HG03439 (cell line): ENCODE measurements around the gene C20orf202.

Source experiments
- ATAC-seq: cut with Tn5 transposase; IDR thresholded peaks from one replicate; pipeline ENCODE4 v1.9.1; 2021; ENCODE audit warnings: mild to moderate bottlenecking, moderate library complexity; ENCODE audit not compliant: unreplicated experiment

The C20orf202 gene

GRCh38 chr20:1202762-1203504 lies at the start of gene C20orf202:
Gene C20orf202 (plus strand): TSS chr20:1203454. CDS start chr20:1203586, 132 bp downstream.
- no peak for ATAC-seq

DNA sequence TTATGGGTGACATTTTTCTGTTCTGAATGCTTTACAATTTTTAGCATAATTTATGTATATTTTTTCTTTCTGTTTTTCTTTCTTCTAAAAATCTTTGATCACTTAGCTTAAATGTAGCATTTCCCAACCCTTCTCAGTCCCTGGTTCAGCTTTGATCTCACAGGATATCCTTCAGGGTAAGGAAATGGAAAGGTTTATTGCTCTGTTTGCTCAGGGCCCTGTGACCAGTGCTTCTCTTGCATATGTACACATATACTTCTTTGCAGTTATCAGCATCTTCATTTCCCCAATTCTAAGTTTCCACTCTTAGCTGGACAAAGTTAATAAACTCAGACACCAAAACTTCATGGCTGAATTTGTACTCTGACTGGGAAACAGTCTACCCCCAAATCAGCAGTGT lies 49.0 kb upstream of the C20orf202 start:
- no peak for ATAC-seq

- no peak for ATAC-seq
Measured at GRCh38 chr20:1154691-1155090, 48.6 kb upstream of the C20orf202 start.

DNA sequence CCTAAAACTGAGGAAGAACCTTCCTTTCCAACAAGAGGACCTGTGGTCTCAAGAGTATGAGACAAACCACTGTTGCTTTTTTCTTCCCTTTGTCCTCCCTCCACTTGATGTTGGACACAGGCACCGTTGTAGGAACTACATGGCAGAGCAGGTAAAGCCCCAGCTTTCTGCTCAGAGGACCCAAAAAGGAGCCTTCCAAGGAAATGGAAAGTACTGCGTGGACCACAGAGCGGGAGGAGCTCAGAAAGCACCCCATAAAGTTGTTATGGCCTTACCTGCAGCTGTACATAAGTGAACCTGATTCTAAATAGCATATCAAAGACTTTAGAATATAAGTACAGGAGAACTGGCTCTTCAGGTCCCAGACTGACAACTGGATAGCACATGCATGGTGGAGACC lies 47.9 kb upstream of the C20orf202 start:
- ATAC-seq, result no peak

- ATAC-seq, result no peak
Measured at GRCh38 chr20:1160496-1160895, 42.8 kb upstream of the C20orf202 start.

DNA sequence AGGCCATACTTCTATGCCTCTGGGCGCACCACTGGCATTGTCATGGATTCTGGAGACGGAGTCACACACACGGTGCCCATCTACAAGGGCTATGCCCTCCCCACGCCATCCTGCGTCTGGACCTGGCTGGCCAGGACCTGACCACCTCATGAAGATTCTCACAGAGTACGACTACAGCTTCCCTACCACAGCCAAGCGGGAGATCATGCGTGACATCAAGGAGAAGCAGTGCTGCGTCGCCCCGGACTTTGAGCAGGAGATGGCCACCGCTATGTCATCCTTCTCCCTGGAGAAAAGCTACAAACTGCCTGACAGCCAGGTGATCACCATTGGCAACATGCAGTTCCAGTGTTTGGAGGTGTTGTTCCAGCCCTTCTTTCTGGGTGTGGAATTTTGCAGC lies 42.3 kb upstream of the C20orf202 start:
- ATAC-seq, result no peak

- no peak for ATAC-seq
Measured at GRCh38 chr20:1163105-1163504, 40.1 kb upstream of the C20orf202 start.

DNA sequence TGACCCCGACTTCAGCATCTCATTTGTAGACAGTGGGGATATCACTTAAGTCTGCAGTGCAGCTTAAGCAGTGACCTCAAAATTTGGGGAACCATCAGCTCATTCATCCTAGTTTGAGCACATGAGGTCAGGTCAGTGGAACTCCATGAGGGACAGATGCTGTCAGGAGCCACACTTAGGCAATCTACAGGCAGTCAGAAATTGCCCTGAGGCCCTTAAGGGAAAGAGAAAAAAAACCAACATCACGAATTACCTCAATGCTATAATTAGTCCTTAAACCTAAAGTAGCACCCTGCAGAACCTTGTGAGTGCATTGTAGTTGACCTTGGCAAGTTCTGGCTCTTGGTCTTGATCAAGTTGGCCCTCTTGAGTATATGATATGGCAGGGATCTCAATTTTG lies 39.6 kb upstream of the C20orf202 start:
- no peak for ATAC-seq

- no peak for ATAC-seq
Measured at GRCh38 chr20:1164871-1165270, 38.4 kb upstream of the C20orf202 start.

DNA sequence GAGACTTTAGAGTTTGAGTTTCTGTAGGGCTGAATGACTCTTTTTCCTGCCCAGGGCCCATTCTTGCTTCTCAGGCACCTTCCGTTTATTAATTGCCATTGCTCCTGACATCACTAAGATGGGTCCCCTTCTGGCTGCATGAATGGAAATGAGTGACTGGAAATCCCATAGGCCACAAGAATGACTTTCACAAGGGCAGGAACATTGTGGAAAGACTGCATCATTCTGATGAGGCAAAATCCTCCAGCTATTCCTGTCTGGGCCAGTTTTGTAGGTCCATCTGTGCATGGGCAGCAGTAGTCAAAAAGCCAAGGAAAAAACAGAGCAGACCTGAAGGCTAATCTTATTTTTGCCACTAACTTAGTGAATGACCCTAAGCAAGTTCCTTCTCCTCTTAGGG lies 37.7 kb upstream of the C20orf202 start:
- no peak for ATAC-seq

DNA sequence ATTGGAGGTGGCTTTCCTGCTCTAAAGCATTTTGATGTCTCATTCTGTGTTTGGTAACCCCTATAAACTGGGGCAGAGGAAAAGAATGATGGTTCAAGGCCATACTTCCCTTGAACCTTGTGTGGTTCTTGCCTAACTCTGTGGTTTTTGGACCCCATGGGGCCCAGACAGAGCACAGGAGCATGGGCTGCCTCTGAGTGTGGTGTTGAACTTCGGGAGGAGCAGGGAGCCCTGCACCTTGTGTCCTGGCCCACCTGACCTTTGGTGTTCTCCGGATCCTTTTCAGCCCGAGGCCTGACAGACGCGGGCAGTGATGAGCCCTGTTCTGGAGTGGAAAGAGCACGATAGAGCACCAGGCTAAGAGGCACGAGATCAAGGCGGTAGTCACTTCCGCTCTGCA lies 37.3 kb upstream of the C20orf202 start:
- ATAC-seq, result no peak

- ATAC-seq, result no peak
Measured at GRCh38 chr20:1166948-1167720, 36.1 kb upstream of the C20orf202 start.

DNA sequence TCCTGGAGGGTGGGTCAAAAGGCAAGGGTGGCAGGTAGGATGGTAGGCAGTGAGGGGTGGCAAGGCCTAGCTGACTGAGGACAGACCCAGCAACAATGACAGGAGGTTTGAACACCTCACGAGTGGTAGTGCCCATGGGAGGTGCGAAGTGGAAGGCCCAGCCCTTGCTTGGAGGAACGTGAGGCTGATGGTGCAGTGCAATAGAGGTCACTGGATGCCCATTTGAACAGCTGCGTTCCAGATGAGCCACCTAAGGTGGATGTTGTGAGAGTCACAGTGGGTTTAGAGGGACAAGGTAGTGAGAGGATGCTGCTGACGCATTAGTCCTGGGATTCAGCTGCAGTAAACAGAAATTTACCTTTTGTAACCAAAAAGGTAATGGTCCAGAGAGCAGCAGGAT lies 34.0 kb upstream of the C20orf202 start:
- no peak for ATAC-seq

GRCh38 chr20:1171461-1172093 lies 31.7 kb upstream of the C20orf202 start:
- ATAC-seq, result no peak

DNA sequence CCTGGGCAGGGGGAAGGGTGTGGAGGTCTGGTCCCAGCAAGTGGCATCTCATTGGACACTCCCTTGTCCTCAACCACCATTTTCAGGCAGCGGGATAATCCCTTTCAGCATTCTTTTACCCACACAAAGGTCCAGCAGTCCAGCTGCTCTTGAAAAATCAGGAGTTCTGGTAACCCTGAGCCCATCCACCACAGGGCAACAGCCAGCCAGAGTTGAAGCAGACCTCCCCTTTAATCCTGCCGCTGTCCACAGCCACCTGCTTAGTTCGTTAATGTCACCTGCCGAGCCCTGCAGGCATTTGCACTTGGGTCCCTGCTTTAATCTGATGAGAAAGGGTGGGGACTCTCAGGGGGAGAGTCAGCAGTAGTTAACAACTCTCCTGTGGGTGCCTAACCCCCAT lies 29.6 kb upstream of the C20orf202 start:
- no peak for ATAC-seq

GRCh38 chr20:1174787-1175186 lies 28.5 kb upstream of the C20orf202 start:
- ATAC-seq, result no peak

DNA sequence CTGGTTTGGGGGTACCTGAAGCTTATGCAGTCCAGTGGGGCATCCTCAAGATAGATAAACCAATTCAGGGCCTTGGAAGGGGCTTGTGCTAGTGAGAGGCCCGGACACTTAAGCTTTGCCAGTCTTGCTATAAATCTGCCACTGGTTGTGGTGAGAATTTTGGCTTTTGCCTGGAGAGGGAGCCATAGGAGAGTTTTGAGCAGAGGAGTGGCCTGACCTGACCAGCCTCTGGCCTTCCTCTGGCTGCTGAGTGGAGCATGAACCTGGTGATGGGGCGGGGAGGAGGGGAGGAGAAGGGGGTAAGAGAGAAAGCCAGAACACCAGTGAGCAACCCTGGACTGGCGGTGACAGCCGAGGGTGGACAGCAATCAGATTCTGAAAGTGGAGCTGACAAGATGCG lies 25.6 kb upstream of the C20orf202 start:
- ATAC-seq, result no peak

DNA sequence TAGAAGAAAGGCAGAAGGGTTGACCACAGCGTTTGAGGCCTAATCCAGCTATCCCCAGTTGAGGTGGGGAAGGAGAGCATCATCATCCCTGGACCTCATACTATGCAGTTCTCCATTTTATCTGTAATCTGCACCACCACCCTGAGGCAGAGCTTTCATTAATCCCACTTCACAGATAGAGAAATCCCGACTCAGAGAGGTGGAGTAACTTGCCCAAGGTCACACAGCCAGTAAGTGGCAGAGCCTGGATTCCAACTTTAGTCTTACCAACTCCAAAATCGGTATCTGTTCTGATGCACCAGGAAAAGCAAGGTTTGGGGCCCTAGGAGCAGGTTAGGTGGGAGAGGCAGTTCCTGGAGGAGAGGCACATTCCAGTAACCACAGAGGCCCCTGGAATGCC lies 25.2 kb upstream of the C20orf202 start:
- ATAC-seq, result no peak

- ATAC-seq, result no peak
Measured at GRCh38 chr20:1178623-1179022, 24.6 kb upstream of the C20orf202 start.

- ATAC-seq, result no peak
Measured at GRCh38 chr20:1180949-1181348, 22.3 kb upstream of the C20orf202 start.

- ATAC-seq, result no peak
Measured at GRCh38 chr20:1182106-1182505, 21.1 kb upstream of the C20orf202 start.

DNA sequence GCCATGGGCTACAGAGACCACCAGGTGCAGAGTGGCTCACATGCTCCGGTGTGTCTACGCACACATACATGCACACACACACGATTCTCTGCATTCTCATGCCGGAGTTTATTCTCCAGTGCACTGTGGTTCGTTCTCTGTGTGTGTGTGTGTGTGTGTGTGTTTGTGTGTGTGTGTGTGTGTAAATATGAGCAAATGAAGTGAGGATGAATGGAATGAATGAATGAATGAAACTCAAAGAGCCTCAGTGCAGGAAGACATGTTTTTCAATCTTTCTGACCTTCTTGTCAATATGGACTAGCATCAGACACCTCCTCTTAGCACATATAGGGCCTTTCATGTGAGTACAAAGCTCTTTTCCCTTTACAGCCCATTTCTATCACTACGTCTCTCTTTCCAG lies 20.1 kb upstream of the C20orf202 start:
- no peak for ATAC-seq
